Ectodermal cell (in vitro differentiated cells): ENCODE results near the gene ARHGEF1.
"Not testable (repeated sequence)": the region's sequence is repeated elsewhere in the genome, so short reads cannot be mapped to it uniquely, and the experiment has no call there.

Source experiments
- H3K27ac ChIP-seq: 2 replicates; pipeline ENCODE4 v1.7.0; 2013; ENCODE audit warnings: mild to moderate bottlenecking, low read depth, low read length; ENCODE audit not compliant: insufficient read depth, poor library complexity, severe bottlenecking
- H3K27me3 ChIP-seq: 2 replicates; pipeline ENCODE4 v1.7.0; 2013; ENCODE audit warnings: mild to moderate bottlenecking, low read length; ENCODE audit not compliant: insufficient read depth, control insufficient read depth, poor library complexity, severe bottlenecking
- H3K36me3 ChIP-seq: one replicate; pipeline ENCODE4 v1.7.0; 2013; ENCODE audit warnings: low read length; ENCODE audit not compliant: control insufficient read depth, insufficient read depth
- H3K4me1 ChIP-seq: one replicate; pipeline ENCODE4 v1.7.0; 2013; ENCODE audit warnings: low read length; ENCODE audit not compliant: control insufficient read depth, insufficient read depth
- H3K4me3 ChIP-seq: 2 replicates; pipeline ENCODE4 v1.7.0; 2013; ENCODE audit warnings: low read depth, low read length, control low read depth; ENCODE audit not compliant: insufficient read depth
- H3K9me3 ChIP-seq: 2 replicates; pipeline ENCODE4 v1.7.0; 2013; ENCODE audit warnings: mild to moderate bottlenecking, low read length, moderate library complexity; ENCODE audit not compliant: control insufficient read depth
- WGBS, 2 experiments: methylation state at CpG; one replicate each; pipeline ENCODE4 v1.1.7; 2013; ENCODE audit warnings: missing lambda C conversion rate in 2 of 2; 5-methylcytosine and 5-hydroxymethylcytosine counted together

The ARHGEF1 gene

DNA sequence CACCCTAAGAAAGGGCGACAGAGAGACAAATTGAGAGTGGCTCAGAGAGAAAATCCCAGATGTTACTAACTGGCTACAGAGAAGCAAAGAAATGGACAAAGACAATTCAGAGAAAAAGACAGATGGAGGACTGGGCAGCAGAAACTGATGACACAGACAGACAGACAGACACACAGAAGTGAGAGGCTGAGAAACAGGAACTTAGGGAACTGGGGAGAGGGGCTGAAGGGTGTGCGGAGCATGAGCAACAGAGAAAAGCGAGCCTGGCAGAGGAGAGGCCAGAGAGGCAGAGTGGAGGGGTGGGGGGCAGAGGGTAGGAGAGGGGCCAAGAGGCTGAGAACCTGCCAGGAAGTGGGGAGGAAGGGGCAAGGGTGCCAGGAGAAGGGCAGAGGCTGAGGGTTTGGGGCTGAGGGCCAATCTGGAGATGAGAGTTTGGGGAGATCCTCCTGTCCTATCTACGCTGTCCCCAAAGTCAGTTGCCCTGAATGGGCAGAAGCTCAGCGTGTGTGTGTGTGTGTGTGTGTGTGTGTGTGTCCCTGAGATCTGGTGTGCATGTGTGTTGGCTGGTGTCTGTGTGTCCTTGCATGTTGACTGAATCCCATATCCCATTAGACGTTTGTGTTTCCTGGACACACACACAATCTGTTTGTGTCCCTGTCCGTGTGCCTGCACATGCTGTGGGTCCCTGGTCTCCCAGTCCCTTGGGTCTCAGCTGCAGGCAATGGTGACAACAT, 50.9 kb downstream of the ARHGEF1 start:
- 46 to 54% methylated on average over 7 of the region's 7 CpGs for WGBS, 2 experiments
- peaks cover 96% of the 10 kb centered on the region for H3K27me3 ChIP-seq
- no peaks in the 10 kb centered on the region for H3K36me3 ChIP-seq
- H3K4me3 ChIP-seq: no peak overlapping the region
- no peaks in the 10 kb centered on the region for H3K9me3 ChIP-seq
- no peak overlapping the region for H3K27ac ChIP-seq
- H3K4me1 ChIP-seq: peaks cover 1% of the 10 kb centered on the region

GRCh38 chr19:41934849-41935374, 51.9 kb downstream of the ARHGEF1 start:
- 31 to 32% methylated on average over 7 of the region's 7 CpGs for WGBS, 2 experiments
- peaks cover 91% of the 10 kb centered on the region for H3K27me3 ChIP-seq
- no peaks in the 10 kb centered on the region for H3K4me1 ChIP-seq

DNA sequence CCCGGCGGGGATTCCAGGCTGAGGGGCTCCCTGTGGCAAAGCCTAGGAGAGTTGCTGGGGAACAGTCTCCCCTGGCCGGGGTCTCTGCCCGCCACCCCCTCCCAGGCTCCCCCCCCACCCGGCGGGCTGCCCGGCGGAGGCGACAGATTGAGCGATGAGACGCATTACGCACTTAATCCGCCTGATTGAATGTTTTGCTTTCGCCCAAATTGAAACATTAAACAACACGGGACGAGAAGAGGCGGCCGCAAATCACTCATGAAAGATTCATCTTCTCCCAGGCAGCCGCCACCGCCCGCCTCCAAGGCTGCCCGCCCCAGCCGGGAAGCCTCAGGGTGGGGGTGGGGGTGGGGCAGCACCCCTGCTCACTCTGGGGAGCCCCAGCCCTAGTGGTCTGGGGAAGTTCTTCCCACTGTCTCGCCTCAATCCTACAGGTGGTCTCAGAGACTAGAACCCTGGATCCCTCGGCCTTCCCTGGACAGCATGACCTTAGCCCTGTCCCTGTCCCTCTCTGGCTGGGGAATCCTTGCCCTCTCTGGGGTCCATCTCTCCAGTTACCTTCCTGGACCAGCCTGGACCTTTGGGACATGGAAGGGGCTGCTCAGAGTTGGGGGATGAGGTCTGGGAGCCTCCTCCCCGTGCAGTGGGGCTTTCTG, 52.9 kb downstream of the ARHGEF1 start:
- H3K27me3 ChIP-seq: peaks cover 91% of the 10 kb centered on the region
- H3K27ac ChIP-seq: no peak overlapping the region
- no peak overlapping the region for H3K4me3 ChIP-seq
- H3K4me1 ChIP-seq: peaks cover 4% of the 10 kb centered on the region
- 56 to 58% methylated on average over 26 of the region's 26 CpGs for WGBS, 2 experiments
- no peaks in the 10 kb centered on the region for H3K36me3 ChIP-seq
- H3K9me3 ChIP-seq: no peaks in the 10 kb centered on the region

More at GRCh38 chr19:41934849-41935374, 51.9 kb downstream of the ARHGEF1 start:
- Histone ChIP-seq H3K27ac (no peak overlapping the region), H3K9me3 (no peaks in the 10 kb centered on the region), H3K4me3 (no peak overlapping the region), H3K36me3 (no peaks in the 10 kb centered on the region)

DNA sequence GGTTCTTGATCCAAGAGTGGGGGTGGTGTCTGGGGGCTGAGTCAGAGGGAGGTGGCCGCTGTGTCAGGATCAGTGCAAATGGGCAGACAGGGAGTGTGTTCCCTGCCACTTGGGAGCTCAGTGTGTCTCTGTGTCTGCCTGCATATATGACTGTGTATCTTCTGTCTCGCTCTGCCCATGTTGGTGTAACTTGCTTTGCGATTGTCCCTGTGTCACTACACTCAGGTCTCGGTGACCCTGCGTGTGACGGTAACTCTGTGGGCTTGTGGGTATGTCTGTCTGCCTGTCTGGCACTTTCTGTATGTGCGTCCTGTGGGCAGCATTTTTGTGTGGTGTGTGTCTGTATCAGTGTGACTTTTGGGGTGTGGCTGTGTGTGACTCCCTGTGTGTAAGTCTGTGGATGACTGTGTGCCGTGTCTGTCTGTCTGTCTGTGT, 53.4 kb downstream of the ARHGEF1 start:
- no peak overlapping the region for H3K27ac ChIP-seq
- H3K27me3 ChIP-seq: peaks cover 91% of the 10 kb centered on the region
- peaks cover 5% of the 10 kb centered on the region for H3K4me1 ChIP-seq
- H3K36me3 ChIP-seq: no peaks in the 10 kb centered on the region
- no peaks in the 10 kb centered on the region for H3K9me3 ChIP-seq
- H3K4me3 ChIP-seq: no peak overlapping the region
- whole genome bisulfite sequencing, 2 experiments: 86 to 88% methylated on average over 8 of the region's 8 CpGs

DNA sequence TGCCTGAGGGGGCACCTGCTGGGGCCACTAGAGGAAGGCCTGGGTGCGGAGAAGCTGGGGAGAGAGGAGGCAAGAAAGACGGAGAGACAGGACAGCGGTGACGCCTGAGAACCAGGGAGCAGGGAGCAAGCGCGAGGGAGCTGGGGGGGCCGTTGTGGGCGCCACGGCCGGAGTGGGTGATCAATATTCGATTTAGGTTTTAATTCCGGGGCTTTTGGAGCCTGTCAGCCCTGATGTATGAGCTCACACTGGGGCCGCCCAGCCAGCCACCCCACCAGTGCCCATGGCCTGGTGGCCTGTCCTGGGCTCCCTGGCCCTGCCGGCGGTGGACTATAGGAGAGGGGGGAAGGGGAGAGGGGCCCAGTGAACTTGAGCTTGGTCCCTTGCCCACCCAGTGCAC, 54.0 kb downstream of the ARHGEF1 start:
- Histone ChIP-seq H3K4me3 (no peak overlapping the region), H3K4me1 (peaks cover 5% of the 10 kb centered on the region), H3K36me3 (no peaks in the 10 kb centered on the region), H3K27me3 (peaks cover 90% of the 10 kb centered on the region), H3K9me3 (no peaks in the 10 kb centered on the region), H3K27ac (no peak overlapping the region)
- WGBS, 2 experiments: 75 to 78% methylated on average over 15 of the region's 15 CpGs

GRCh38 chr19:41937525-41938468, 54.8 kb downstream of the ARHGEF1 start:
- no peak overlapping the region for H3K27ac ChIP-seq
- peaks cover 82% of the 10 kb centered on the region for H3K27me3 ChIP-seq
- H3K9me3 ChIP-seq: no peaks in the 10 kb centered on the region
- 53% methylated on average over 22 of the region's 22 CpGs for WGBS, 2 experiments
- H3K4me3 ChIP-seq: no peak overlapping the region
- H3K4me1 ChIP-seq: peaks cover 5% of the 10 kb centered on the region
- H3K36me3 ChIP-seq: no peaks in the 10 kb centered on the region

DNA sequence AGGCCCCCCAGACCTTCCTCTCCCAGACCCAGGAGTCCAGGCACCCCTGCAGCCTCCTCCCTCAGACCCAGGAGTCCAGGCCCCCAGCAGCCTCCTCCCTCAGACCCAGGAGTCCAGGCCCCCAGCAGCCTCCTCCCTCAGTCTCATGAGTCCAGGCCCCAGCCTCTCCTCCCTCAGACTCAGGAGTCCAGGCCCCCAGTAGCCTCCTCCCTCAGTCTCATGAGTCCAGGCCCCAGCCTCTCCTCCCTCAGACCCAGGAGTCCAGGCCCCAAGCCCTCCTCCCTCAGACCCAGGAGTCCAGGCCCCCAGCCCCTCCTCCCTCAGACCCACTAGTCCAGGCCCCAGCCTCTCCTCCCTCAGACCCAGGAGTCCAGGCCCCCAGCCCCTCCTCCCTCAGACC, 56.2 kb downstream of the ARHGEF1 start:
- H3K27me3 ChIP-seq: peaks cover 68% of the 10 kb centered on the region
- H3K4me3 ChIP-seq, H3K36me3 ChIP-seq, H3K4me1 ChIP-seq, H3K9me3 ChIP-seq, H3K27ac ChIP-seq: not testable (repeated sequence)

DNA sequence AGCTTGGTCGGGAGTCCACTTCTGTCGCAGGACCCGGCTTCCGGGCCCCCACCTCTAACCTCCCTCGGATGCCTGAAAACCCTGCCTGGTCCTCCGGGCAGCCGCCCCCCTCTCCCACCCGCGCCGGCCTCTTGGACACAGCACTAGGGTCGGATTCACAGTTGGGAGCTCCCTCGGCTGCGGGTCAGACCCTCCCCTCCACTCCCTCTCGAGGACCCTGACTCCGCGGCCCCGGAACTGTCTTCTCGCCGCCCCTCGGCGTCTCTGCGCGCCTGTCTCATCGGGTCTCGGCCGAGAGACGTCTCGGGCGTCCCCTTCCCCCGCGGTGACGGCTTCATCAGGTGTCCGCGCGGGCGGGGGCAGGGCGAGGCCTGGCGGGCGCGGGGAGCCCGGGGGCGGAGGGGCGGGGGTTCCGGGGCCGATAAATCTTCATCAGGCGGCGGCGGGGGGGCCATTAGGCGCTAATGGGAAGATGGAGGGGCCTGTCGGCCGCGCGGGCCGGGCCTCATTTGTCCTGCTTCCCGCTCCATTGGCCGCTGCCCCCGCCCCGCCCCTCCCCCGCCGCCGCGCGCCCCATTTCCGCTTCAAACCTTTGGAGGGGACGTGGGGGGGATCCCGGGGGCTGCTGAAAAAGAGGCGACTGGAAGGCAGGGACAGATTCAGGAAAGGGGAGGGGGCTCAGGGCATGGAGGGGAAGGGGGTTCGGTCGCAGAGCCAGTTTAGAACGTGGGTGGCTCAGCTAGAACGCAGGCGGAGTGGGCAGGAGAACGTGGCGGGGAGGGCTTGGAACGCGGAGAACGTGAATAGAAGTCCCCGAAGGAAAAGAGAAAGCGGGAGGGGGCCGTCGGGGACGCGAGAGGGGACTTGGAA, 57.1 kb downstream of the ARHGEF1 start:
- Histone ChIP-seq H3K9me3 (no peaks in the 10 kb centered on the region), H3K4me3 (peak overlapping the region; percentile 43), H3K27ac (no peak overlapping the region), H3K4me1 (peaks cover 5% of the 10 kb centered on the region), H3K27me3 (peaks cover 59% of the 10 kb centered on the region), H3K36me3 (no peaks in the 10 kb centered on the region)
- 2% methylated on average over 83 of the region's 83 CpGs for WGBS, 2 experiments

DNA sequence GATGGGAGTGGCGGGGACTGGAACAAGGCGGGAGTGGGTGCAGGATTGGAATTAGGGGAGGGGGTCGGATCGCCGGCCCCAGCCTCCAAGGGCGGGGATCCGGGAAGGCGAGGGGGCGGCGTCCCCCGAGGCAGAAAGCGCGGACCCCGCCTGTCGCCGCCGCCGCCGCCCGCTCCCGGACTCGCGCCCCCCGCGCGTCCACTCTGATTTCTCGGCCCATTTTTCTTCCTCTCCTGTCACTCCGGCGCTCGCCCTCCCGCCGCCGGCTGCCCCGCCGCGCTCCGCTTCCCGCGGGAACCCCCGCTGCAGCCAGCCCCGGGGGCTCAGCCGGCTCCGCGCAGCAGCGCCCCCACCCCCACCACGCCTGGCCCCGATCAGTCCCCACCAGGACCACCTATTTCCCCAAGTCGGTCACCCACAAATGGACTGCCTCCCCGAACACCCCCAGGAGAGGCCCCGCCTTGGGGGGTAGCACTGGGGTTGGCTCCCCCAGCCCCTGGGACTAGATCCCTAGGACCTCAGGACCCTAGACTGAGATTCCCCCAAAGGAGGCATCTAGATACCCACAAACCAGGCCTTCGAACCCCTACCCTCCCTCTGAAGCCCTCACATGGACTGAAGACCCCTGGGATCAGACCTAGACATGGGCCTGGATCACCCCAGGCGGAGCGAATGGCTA, 57.9 kb downstream of the ARHGEF1 start:
- H3K9me3 ChIP-seq: no peaks in the 10 kb centered on the region
- WGBS, 2 experiments: 10 to 11% methylated on average over 53 of the region's 53 CpGs
- H3K4me3 ChIP-seq: peak overlapping the region; percentile 43
- no peak overlapping the region for H3K27ac ChIP-seq
- H3K27me3 ChIP-seq: peaks cover 51% of the 10 kb centered on the region
- H3K36me3 ChIP-seq: no peaks in the 10 kb centered on the region
- H3K4me1 ChIP-seq: peaks cover 5% of the 10 kb centered on the region
